Measurements from ENCODE around the gene ACOXL. TPM values are rescaled to one million over a fixed set of nuclear protein-coding genes. Genes with fewer than 3 reads are reported as not detected.

The ACOXL gene
- total RNA-seq, 2 experiments from 2014 or later: not detected

GRCh38 chr2:110883406-110883805, 151.0 kb downstream of the ACOXL start:
- intact Hi-C loops (cut with DNase I, micrococcal nuclease): no loop called here
- no peak overlapping the region for H3K4me3 Mint-ChIP-seq
- Histone ChIP-seq H3K27ac (ENCODE audit: low read depth in 1 of 2, low read length in 2 of 2) (no peak overlapping the region), H3K27me3 (ENCODE audit: control insufficient read depth in 1 of 2, insufficient read depth in 2 of 2, low read length in 2 of 2) (no peaks in the 10 kb centered on the region), H3K36me3 (ENCODE audit: insufficient read depth, low read length) (no peaks in the 10 kb centered on the region), H3K4me3 (ENCODE audit: low read length) (no peak overlapping the region), H3K9me3 (ENCODE audit: control insufficient read depth in 1 of 2, insufficient read depth in 1 of 2, low read length in 2 of 2) (peaks cover 0 to 5% of the 10 kb centered on the region in 2 experiments), H3K4me1 (ENCODE audit: insufficient read depth, low read length) (no peaks in the 10 kb centered on the region)
- no peak for ATAC-seq (ENCODE audit: poor library complexity)
- POLR2A ChIA-PET: no interaction called here
- H3K36me3 Mint-ChIP-seq (ENCODE audit: low read depth): no peaks in the 10 kb centered on the region
- CTCF ChIA-PET: no interaction called here
- peaks cover 3% of the 10 kb centered on the region for H3K9me3 Mint-ChIP-seq
- DNase-seq: no peak
- peaks cover 6% of the 10 kb centered on the region for H3K27me3 Mint-ChIP-seq
- no peaks in the 10 kb centered on the region for H3K4me1 Mint-ChIP-seq (ENCODE audit: low read depth)
- no peak for TF ChIP-seq CTCF (IDR thresholded peaks at IDR 0.05)
- no peak overlapping the region for H3K27ac Mint-ChIP-seq

- DNase-seq (no peak), ATAC-seq (ENCODE audit: poor library complexity) (no peak)
- H3K4me1 Mint-ChIP-seq (ENCODE audit: low read depth): no peaks in the 10 kb centered on the region
- TF ChIP-seq CTCF (IDR thresholded peaks at IDR 0.05): no peak
- Histone ChIP-seq H3K4me1 (ENCODE audit: insufficient read depth, low read length) (no peaks in the 10 kb centered on the region), H3K27ac (ENCODE audit: low read depth in 1 of 2, low read length in 2 of 2) (no peak overlapping the region), H3K36me3 (ENCODE audit: insufficient read depth, low read length) (no peaks in the 10 kb centered on the region), H3K9me3 (ENCODE audit: control insufficient read depth in 1 of 2, insufficient read depth in 1 of 2, low read length in 2 of 2) (peaks cover 0 to 5% of the 10 kb centered on the region in 2 experiments), H3K27me3 (ENCODE audit: control insufficient read depth in 1 of 2, insufficient read depth in 2 of 2, low read length in 2 of 2) (no peaks in the 10 kb centered on the region), H3K4me3 (ENCODE audit: low read length) (no peak overlapping the region)
- ChIA-PET POLR2A (no interaction called here), CTCF (no interaction called here)
- H3K27me3 Mint-ChIP-seq: peaks cover 11% of the 10 kb centered on the region
- H3K9me3 Mint-ChIP-seq: no peaks in the 10 kb centered on the region
- H3K27ac Mint-ChIP-seq: no peak overlapping the region
- intact Hi-C loops (cut with DNase I, micrococcal nuclease): no loop called here
- H3K4me3 Mint-ChIP-seq: no peak overlapping the region
- H3K36me3 Mint-ChIP-seq (ENCODE audit: low read depth): no peaks in the 10 kb centered on the region
These were observed 152.9 kb downstream of the ACOXL start for GRCh38 chr2:110885256-110885655.

GRCh38 chr2:110886826-110887573, 154.6 kb downstream of the ACOXL start:
- no peak for TF ChIP-seq CTCF (IDR thresholded peaks at IDR 0.05)
- Mint-ChIP-seq H3K36me3 (ENCODE audit: low read depth) (no peaks in the 10 kb centered on the region), H3K9me3 (peaks cover 2% of the 10 kb centered on the region), H3K4me3 (no peak overlapping the region), H3K27me3 (peaks cover 16% of the 10 kb centered on the region), H3K27ac (no peak overlapping the region), H3K4me1 (ENCODE audit: low read depth) (no peaks in the 10 kb centered on the region)
- ChIA-PET CTCF (no interaction called here), POLR2A (no interaction called here)
- H3K4me3 ChIP-seq (ENCODE audit: low read length): no peak overlapping the region
- no peak for ATAC-seq (ENCODE audit: poor library complexity)
- peaks cover 0 to under 1% of the 10 kb centered on the region in 2 experiments for H3K9me3 ChIP-seq (ENCODE audit: control insufficient read depth in 1 of 2, insufficient read depth in 1 of 2, low read length in 2 of 2)
- peaks cover 0 to 3% of the 10 kb centered on the region in 2 experiments for H3K27me3 ChIP-seq (ENCODE audit: control insufficient read depth in 1 of 2, insufficient read depth in 2 of 2, low read length in 2 of 2)
- no peaks in the 10 kb centered on the region for H3K4me1 ChIP-seq (ENCODE audit: insufficient read depth, low read length)
- intact Hi-C loops (cut with DNase I, micrococcal nuclease): no loop called here
- no peak for DNase-seq
- no peaks in the 10 kb centered on the region for H3K36me3 ChIP-seq (ENCODE audit: insufficient read depth, low read length)
- no peak overlapping the region for H3K27ac ChIP-seq (ENCODE audit: low read depth in 1 of 2, low read length in 2 of 2)

All from CD4-positive, alpha-beta T cell (primary cell).